Upper lobe of left lung (tissue), 4 donors: ENCODE measurements around the gene TNNT2.

ENCODE experiments used
- CTCF ChIP-seq, 6 experiments: fragments of 450-650 bp in 4 of 6; fragments of 200-600 bp in 2 of 6; sonication (generic) in 2 of 6; IDR thresholded peaks; one replicate each; pipeline ENCODE4 v1.5.1; 2016 to 2019; ENCODE audit warnings: antibody characterized with exemption in 6 of 6
- EP300 ChIP-seq, 4 donors: sonication (generic); formaldehyde crosslinking; IDR thresholded peaks; one replicate each; pipeline ENCODE4 v1.5.1; 2017; ENCODE audit warnings: antibody characterized with exemption in 4 of 4, control low read depth in 2 of 4
- POLR2A ChIP-seq, 4 donors: fragments of 450-650 bp; IDR thresholded peaks; one replicate each; pipeline ENCODE4 v1.5.1; 2016 to 2017; ENCODE audit warnings: antibody characterized with exemption in 4 of 4, mild to moderate bottlenecking in 2 of 4
- POLR2AphosphoS5 ChIP-seq, 2 donors: sonication (generic); formaldehyde crosslinking; IDR thresholded peaks; one replicate each; pipeline ENCODE4 v1.5.1; 2017; ENCODE audit warnings: antibody characterized with exemption in 2 of 2

- no peak for TF ChIP-seq POLR2AphosphoS5 (IDR thresholded peaks at IDR 0.05)
- TF ChIP-seq CTCF (IDR thresholded peaks at IDR 0.05) = no peak
- no peak for TF ChIP-seq EP300 (IDR thresholded peaks at IDR 0.05)
- no peak for TF ChIP-seq POLR2A (IDR thresholded peaks at IDR 0.05)
Measured at GRCh38 chr1:201355471-201355870, 22.0 kb downstream of the TNNT2 start.
